HuH-7 (cell line): ENCODE data around the gene AGBL3.
"Not testable (repeated sequence)": the region's sequence is repeated elsewhere in the genome, so short reads cannot be mapped to it uniquely, and the experiment has no call there.

Experiments used
- DNase-seq: peaks from one replicate; pipeline ENCODE4 v3.0.0; 2011; ENCODE audit warnings: low spot score

AGBL3 gene

DNA sequence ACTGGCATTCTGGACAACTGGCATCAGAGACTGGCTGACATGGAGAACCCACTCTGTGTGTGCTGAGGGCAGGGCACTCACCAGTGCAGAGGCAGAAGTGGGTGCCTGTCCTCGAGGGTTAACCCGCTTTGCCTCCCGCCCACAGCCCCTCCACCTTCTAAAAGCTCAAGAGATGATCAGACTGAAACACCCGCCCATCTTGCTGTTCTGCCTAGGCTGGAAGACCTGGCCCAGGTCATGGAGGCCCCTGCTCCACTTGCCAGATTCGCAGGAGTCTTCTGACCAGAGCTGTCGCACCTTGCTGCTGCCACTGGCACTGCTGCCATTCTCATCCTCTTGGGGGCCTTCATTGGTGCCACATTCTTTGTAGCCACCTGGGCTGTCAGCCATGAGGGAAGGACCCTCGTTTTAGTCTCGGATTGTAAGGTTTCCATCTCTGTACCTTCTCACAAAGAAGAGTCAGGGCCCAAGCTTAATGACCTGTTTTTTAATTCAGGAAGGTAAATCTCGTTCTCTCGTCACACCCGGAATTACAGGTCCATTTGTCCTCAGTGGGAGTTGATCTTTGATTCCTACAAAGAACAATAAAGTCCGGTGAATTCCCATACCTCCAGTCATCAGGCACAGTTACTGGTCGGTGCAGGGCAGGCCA is 182.3 kb downstream of the AGBL3 start:
- no peak for DNase-seq

DNA sequence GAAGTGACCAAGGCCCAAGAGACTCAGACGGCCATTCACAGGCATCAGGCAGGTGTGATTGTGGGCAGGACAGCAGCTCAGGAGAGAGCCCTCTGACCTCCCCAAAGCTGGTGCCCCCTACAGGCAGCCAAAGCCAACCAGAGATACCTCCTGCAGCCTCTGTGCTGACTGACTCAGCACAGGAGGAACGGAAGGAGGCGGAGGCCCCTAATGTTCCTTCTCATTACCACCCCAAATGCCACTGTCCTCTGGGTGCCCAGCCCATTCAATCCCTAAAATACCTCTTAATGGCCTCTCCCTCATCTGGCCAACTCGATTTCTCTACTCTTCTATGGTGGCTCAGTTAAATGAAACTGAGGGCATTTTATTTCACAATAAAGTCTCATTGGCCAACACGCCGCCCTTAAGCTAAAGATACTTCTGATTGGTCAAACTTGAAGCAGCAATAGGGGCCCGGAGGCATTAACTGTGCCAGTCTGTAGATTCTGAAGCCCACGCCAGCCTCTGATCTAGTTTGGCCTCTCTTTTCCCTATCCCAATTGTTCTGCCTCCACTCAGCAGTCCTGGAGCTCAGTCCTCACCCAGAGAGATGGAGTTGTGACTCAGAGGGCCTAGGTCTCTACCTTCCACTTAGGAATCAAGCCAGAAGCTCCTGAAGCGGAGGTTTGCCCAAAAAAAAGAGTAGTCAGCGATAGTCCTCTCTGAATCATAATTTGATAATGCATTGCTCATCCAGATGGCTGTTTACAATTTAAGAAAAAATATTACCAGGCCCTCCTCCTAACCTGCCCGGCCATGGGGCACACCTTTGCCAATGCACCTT is 183.0 kb downstream of the AGBL3 start:
- DNase-seq = peak; percentile 82

DNA sequence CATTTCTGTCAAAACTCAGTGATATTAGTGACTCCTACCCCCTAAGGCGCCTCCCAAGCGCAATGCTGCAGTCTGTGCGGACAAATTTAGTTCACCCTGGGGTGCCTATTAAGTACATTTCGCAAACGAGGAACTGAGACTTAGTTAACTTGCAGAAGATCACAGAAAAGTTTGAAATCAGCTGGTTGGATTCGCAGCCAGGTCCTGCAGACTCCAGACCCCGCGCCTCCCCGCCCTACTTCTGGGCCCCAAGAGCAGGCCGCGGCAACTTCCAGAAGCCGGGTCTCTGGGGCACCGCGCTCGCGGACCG is 183.6 kb downstream of the AGBL3 start:
- DNase-seq = no peak

DNA sequence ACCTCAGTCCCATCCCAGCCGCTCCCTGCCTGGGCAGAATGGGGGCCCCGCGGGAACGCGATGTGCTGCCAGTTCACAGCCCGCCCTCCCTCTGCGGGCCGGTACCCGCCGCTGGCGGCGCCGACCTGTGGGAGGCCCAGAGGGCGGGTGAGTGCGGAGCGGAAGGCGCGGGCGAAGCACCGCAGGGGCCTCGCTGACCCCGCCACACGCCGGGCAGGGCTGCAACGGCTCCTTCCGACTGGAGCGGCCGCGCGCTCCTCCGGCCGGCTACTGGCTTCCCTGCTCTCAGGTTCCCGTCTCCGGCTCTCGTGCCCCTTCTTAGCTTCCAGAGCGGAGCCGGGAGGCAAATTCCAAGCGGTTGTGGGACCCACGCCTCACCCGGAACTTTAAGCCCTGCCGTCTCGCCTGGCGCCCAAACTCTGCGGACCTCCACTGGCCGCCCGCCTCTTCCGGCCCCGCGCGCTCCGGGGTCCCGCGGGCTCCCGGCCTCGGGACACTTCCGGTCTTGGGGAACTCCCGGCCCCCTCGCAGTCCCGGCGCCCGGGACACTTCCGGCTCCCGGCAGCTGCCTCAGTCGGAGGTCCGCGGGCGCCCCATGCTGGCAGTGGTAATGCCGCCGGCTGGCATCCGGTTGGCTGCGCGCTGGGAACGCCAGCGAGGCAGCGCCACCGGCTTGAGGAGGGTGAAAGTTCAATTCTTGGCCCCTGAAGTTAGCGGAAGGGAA is 184.1 kb downstream of the AGBL3 start, which contains the start of gene CYREN:
CYREN (minus strand) TSS at position 434 of the 724 bp plus-strand sequence. CDS start 1,785 bp downstream, outside the sequence.
- peak; percentile 94 for DNase-seq

DNA sequence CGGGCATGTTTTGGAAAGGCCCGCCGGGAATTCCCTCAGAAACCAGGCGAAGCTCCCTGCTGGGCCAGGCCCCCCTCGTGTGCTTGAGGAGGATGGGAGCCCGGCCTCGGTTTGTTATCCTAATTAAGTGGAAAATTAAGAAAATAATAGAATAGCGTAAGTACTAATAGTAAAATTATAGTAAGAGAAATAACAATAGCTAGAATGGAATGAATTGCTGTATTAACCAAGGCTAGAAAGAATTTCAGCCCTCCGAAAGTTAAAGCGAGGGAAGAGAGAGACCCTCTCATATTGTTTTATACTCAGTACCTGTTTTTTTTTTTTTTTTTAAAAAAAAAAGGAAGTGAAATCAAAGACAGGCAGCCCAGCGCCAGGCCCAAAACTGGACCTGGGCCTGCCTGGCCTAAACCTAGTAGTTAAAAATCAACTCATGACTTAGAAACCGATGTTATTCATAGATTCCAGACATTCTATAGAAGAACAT is 184.7 kb downstream of the AGBL3 start:
- DNase-seq = not testable (repeated sequence)

DNA sequence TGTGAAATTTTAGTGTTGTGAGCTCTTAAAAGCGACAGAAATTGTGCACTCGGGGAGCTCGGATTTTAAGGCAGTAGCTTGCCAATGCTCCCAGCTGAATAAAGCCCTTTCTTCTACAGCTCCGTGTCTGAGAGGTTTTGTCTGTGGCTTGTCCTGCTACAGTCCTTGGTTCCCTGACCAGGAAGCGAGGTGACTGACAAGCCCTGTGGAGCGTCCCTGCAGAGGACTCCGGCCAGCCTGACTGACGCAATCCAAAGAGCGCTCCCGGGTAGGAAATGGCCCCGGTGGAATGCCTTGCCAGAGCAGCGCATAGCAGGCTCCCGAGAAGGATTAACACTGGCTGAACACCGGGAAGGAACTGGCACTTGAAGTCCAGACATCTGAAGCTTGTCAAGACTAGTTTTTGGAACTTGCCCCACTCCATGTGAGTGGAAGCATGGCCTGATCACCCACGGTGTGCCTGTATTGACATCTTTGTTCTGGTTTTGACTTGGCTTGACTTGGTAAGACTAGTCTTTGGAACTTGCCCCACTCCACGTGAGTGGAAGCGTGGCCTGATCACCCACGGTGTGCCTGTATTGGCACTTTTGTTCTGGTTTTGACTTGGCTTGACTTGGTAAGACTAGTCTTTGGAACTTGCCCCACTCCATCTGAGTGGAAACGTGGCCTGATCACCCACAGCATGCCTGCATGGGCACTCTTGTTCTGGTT is 185.4 kb downstream of the AGBL3 start:
- DNase-seq = peak; percentile 76

DNA sequence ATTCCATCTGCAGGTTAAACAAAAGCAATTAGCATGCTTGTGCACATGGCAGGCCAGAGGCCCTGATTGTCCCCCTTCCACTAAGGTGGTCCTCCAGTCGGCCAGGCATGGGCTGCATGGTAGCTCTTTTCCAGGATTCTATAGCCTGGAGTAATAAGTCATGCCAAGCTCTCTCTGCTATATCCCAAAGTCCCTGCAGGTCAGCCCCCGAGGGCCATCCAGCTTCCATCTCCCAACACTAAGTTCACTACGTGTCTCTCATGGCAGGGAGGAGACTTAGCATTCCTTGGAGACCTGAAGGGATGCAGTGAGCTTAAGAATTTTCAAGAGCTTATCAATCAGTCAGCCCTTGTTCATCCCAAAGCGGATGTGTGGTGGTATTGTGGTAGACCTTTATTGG is 187.6 kb downstream of the AGBL3 start:
- DNase-seq = not testable (repeated sequence)

DNA sequence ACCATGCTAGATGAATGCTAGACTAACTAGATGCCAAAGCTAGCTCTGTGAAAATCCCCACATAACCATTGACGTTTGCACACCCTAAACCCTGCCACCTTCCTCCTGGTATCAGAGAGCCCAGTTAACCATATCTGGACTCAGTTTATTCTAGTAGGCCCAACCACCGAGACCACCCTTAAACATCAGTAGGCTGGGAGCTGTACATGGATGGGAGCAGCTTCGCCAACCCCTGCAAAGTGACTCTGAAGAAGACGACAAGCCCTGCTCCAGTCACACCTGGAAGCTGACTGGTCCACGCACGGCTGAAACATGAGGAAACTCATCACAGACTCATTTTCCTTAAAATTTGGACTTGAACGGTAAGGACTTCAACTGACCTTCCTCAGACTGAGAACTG is 188.6 kb downstream of the AGBL3 start:
- no peak for DNase-seq

DNA sequence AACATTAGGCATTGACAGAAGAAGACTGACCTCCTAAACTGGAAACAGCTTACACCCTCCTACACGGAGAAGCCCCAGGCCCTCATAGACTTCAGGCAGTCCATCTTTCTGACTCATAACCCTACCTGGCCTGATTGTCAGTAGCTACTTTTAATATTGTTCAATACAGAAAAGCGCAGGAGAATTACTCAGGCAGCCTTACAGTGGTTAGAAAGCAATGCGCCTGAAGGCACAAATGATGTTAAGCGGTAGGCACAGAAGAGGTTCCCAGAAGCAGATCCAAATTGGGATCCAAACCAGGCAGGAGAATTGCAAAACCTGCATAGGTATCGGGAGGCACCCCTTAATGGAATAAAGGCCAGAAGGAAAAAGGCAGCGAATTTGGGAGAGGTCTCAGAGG is 189.6 kb downstream of the AGBL3 start:
- DNase-seq = no peak

DNA sequence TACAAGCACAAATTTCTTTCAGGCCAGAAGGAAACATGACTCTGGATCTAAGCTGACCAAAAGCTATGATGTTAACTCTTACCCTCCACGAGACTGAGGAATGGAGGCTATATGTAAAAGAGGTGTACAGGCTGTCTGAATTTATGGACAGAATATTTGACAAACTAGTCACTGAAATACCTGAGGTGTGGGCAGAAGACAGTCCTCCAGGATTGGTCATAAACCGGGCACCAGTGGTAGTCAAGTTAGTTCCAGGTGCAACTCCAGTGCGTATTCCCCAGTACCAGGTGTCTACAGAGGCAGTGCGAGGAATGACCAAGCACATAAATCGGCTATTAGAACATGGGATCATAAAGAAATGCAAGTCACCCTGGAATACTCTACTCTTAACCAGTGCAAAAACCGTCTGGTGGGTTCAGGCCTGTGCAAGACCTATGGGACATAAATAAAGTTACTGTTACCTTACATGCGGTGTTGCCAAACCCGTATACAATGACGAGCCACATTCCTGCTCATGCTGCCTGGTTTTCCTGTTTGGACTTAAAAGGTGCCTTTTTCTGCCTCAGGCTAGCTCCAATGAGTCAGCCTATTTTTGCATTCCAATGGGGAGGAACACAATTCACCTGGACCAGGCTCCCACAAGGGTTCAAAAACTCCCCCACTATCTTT is 190.9 kb downstream of the AGBL3 start:
- no peak for DNase-seq

DNA sequence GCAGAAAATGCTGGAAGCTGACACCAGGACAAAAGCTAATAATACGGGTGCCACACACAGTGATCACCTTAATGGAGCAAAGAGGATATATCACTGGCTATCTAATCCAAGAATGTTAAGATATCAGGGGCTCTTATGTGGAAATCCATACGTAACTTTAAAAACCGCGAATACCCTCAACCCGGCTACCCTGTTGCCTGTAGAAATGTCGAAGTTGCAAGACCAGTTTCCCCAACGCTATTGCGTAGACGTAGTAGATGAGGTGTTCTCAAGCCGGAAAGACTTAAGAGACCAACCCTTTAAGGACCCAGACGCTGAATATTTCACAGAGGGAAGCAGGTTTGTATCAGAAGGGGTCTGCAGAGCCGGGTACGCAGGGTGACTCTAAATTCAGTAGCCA is 192.1 kb downstream of the AGBL3 start:
- DNase-seq = no peak

DNA sequence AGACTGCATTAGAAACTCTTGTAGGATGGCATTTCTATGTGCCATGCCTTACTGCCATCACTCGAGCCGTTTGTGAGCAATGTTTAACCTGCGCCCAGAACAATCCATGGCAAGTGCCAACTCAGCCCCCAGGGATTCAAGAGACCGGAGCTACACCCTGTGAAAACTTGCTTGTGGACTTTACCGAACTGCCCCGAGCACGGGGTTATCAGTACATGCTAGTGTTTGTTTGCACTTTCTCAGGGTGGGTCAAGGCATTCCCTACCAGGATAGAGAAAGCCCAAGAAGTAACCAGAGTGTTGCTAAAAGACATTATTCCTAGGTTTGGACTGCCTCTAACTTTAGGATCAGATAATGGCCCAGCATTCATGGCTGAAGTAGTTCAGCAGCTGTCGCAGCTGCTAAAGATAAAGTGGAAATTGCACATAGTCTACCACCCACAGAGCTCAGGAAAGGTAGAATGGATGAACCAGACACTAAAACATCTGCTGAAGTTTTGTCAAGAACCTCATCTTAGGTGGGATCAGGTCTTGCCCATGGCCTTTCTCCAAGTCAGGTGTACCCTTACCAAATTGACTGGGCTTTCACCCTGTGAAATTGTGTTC is 193.1 kb downstream of the AGBL3 start:
- peak; percentile 84 for DNase-seq

DNA sequence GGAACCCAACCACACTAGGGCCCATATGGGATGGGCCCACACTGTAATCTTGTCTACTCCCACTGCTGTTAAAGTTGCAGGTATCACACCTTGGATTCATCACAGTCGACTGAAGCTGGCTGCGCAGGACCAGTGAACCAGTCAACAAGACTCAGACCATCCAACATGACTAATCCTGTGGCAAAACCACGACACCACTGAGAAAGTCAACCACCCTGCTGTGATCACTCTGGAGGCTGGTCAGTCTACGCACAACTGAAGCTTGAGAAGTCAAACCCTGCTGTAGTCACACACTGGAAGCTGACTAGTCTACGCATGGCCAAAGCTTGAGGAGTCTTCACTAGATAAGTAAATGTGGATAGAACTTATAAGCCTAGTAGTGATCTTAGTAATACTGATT is 193.8 kb downstream of the AGBL3 start:
- no peak for DNase-seq

DNA sequence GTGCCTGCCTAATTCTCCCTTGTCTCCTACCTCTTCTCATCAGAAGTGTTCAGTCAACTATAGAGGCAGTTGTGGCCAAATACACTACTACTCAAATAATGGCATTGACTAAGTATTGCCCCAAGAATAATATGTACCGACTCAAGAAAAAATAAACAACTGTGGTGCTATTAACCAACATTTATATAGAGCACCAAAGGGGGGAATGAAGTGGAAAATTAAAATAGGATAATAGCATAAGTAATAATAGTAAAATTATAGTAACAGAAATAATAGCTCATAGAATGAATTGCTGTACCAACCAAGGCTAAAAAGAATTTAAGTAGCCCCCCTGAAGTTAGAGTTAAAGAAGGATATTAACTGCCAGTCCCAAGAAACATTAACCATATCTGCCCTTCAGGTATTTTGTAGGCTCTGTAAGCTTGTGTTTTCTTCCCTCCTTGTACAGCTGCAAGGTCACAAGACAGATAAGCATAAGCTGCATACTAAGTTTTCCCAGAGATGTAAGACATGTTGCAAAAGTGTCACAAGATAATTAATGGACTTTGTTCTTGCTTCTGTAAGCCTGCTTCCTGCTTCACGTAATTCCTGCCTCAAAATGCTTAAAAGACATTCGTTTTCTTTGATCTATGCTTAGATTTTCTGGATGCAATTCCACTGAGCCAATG is 195.1 kb downstream of the AGBL3 start:
- DNase-seq = no peak

DNA sequence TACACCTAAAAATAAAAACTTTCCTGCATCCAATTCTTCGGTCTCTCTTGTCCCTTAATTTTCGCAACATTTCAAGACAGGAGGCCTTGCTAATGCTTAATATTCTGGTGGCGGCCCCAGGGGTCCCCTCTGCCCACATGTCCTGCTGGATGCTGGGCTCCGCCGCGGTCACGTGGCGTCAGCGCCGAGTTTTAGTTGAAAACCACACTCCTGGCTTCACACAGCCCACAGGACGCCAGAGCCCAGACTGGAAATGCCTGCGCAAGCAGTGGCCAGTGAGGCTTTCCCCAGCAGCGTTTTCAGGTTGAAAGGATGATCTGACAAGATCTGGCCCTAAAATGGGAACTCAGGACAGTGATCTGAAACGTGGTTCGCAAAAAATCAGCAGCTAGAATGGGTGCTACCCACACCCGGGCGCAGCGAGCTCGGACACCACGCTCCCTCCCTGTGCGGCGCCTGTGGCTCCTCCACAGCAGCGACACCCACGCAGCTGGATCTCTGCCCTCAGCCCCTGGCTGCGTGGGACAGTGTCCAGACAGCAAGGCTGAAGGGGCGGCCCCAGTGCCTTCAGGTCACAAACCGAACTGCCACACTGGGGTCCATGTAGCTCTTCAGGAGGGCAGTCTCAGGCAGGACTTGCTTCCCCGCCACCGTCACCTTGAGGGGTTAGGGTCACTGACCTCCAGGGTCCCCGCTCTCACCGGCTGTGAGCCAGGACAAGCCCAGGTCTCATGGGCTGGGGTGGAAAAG is 195.8 kb downstream of the AGBL3 start:
- no peak for DNase-seq

DNA sequence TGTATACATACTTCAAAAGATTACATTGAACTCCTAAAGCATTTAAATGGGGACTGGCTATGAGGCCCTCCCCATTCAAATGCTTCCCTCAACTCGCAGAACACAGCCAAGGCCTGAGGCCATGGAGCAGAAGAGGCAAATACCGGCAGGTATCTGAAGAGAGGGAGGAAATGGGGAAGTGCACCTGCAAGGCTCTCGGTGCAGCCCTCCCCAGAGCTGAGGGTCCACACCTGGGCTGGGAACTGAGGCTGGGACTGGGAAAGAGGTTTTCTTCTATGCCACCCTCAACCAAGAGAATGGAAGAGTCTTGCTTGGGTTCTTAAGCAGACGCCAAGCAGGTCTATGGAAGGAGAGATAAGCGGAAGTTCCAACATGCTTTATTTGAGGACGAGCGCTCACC is 197.2 kb downstream of the AGBL3 start:
- no peak for DNase-seq

DNA sequence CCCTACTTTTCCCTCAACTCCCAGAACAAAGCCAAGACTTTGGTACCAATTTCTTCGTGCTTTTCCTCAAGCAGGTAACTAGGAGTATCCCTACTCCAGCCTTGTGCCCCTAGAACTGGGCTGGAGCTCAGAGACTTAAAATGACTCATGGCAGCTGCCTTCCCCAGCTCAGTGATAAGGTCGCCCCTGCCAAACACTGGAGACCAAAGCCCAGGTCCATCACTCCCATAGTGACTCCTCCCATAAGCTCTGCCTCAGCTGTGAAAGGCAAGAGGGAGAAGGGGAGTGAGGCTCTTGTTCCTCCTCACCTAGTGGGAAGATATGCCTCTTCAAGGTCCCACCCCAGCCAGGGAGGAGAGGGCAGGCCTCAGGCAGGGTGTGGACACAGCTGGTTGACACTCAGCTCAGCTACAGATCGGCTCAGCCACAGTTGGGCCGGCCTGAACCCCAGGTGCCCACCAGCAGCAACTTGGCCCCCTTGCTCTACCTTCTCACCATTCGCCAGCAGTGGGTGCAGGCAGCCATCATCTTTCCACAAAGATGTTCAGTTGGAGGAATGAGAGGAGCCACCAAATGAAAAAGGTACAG is 198.0 kb downstream of the AGBL3 start:
- DNase-seq = no peak
